OCI-LY1 (cell line): ENCODE results near the gene CHD1.

Experiments used
- H2AFZ ChIP-seq: fragments of 200-600 bp; sonication (generic), shearing (Covaris generic); 2 replicates; pipeline ENCODE4 v1.6.0; 2014; ENCODE audit warnings: antibody characterized with exemption, mild to moderate bottlenecking, low read length
- H3F3A ChIP-seq: fragments of 200-600 bp; sonication (generic), shearing (Covaris generic); 2 replicates; pipeline ENCODE4 v1.6.0; 2014; ENCODE audit warnings: mild to moderate bottlenecking, antibody characterized with exemption, low read length, moderate library complexity; ENCODE audit not compliant: insufficient read depth
- H3K27ac ChIP-seq: fragments of 200-600 bp; sonication (generic); 2 replicates; pipeline ENCODE4 v1.5.1; 2014; ENCODE audit warnings: low read length, mixed run types, mild to moderate bottlenecking, low read depth; ENCODE audit not compliant: poor library complexity, severe bottlenecking
- H3K27me3 ChIP-seq: fragments of 200-600 bp; sonication (generic); 2 replicates; pipeline ENCODE4 v1.6.0; 2014; ENCODE audit warnings: antibody characterized with exemption, mild to moderate bottlenecking, low read length, moderate library complexity; ENCODE audit not compliant: insufficient read depth
- H3K36me3 ChIP-seq: fragments of 200-600 bp; sonication (generic); 2 replicates; pipeline ENCODE4 v1.6.1; 2014; ENCODE audit warnings: mild to moderate bottlenecking, antibody characterized with exemption, low read length, moderate library complexity, mixed read lengths; ENCODE audit not compliant: insufficient read depth
- H3K4me1 ChIP-seq: fragments of 200-600 bp; sonication (generic); 2 replicates; pipeline ENCODE4 v1.5.1; 2014; ENCODE audit warnings: mild to moderate bottlenecking, low read length, moderate library complexity; ENCODE audit not compliant: insufficient read depth, severe bottlenecking
- H3K4me2 ChIP-seq: fragments of 200-600 bp; sonication (generic), shearing (Covaris generic); 2 replicates; pipeline ENCODE4 v1.6.1; 2014; ENCODE audit warnings: low read length
- H3K4me3 ChIP-seq: fragments of 200-600 bp; sonication (generic); 2 replicates; pipeline ENCODE4 v1.5.1; 2014; ENCODE audit warnings: low read length, low read depth, mild to moderate bottlenecking, mixed read lengths; ENCODE audit not compliant: poor library complexity, severe bottlenecking
- H3K79me2 ChIP-seq: fragments of 200-600 bp; shearing (Covaris generic); 2 replicates; pipeline ENCODE4 v1.6.1; 2016; ENCODE audit warnings: mixed run types, low read length, mixed read lengths; ENCODE audit not compliant: insufficient read depth
- H3K9ac ChIP-seq: fragments of 200-600 bp; sonication (generic), shearing (Covaris generic); 2 replicates; pipeline ENCODE4 v1.6.1; 2014; ENCODE audit warnings: mild to moderate bottlenecking, low read length, mixed read lengths
- H3K9me2 ChIP-seq: fragments of 200-600 bp; sonication (generic), shearing (Covaris generic); 2 replicates; pipeline ENCODE4 v1.6.1; 2014; ENCODE audit warnings: low read depth, mild to moderate bottlenecking, low read length, mixed read lengths
- H3K9me3 ChIP-seq: fragments of 200-600 bp; shearing (Covaris generic); 2 replicates; pipeline ENCODE4 v1.6.1; 2014; ENCODE audit warnings: low read length, mixed read lengths
- H4K20me1 ChIP-seq: fragments of 200-600 bp; sonication (generic), shearing (Covaris generic); 2 replicates; pipeline ENCODE4 v1.6.0; 2016; ENCODE audit warnings: mild to moderate bottlenecking, low read length; ENCODE audit not compliant: insufficient read depth
- CTCF ChIP-seq: fragments of 200-600 bp; sonication (generic), shearing (Covaris generic); IDR thresholded peaks from 2 replicates; pipeline ENCODE4 v1.5.1; 2017; ENCODE audit warnings: mild to moderate bottlenecking, antibody characterized with exemption, low read length, moderate library complexity, mixed read lengths
- EZH2 ChIP-seq: fragments of 200-600 bp; sonication (generic), shearing (Covaris generic); IDR thresholded peaks from 2 replicates; pipeline ENCODE4 v1.8.0; 2017; ENCODE audit warnings: borderline replicate concordance, mixed run types, mild to moderate bottlenecking, antibody characterized with exemption, low read length, moderate library complexity, mixed read lengths

The CHD1 gene

GRCh38 chr5:98807806-98808205, 121.0 kb downstream of the CHD1 start:
- Histone ChIP-seq H3K9me3 (0 out of 2 replicates have a peak, but pooled peaks cover 4% of the 10 kb centered on the region), H3K9me2 (no peaks in the 10 kb centered on the region), H2AFZ (no peak overlapping the region), H3K79me2 (no peaks in the 10 kb centered on the region), H3F3A (no peaks in the 10 kb centered on the region), H3K9ac (no peak overlapping the region), H4K20me1 (no peaks in the 10 kb centered on the region), H3K27ac (no peak overlapping the region), H3K27me3 (no peaks in the 10 kb centered on the region), H3K4me3 (no peak overlapping the region), H3K36me3 (no peaks in the 10 kb centered on the region), H3K4me2 (no peak overlapping the region), H3K4me1 (no peaks in the 10 kb centered on the region)
- no peak for TF ChIP-seq EZH2
- TF ChIP-seq CTCF, result no peak

- Histone ChIP-seq H3K36me3 (no peaks in the 10 kb centered on the region), H3K27ac (no peak overlapping the region), H3K4me1 (no peaks in the 10 kb centered on the region), H3K4me2 (no peak overlapping the region), H3K79me2 (no peaks in the 10 kb centered on the region), H3F3A (no peaks in the 10 kb centered on the region), H2AFZ (no peak overlapping the region), H3K4me3 (no peak overlapping the region), H4K20me1 (no peaks in the 10 kb centered on the region), H3K9me2 (no peaks in the 10 kb centered on the region), H3K9ac (no peak overlapping the region), H3K27me3 (no peaks in the 10 kb centered on the region), H3K9me3 (0 out of 2 replicates have a peak, but pooled peaks cover 4% of the 10 kb centered on the region)
- TF ChIP-seq CTCF (no peak), EZH2 (no peak)
Measured at GRCh38 chr5:98805070-98805469, 123.7 kb downstream of the CHD1 start.

GRCh38 chr5:98804066-98804465, 124.7 kb downstream of the CHD1 start:
- Histone ChIP-seq H3K79me2 (no peaks in the 10 kb centered on the region), H3K9me2 (no peaks in the 10 kb centered on the region), H3K4me2 (no peak overlapping the region), H4K20me1 (no peaks in the 10 kb centered on the region), H3K27ac (no peak overlapping the region), H3K4me1 (no peaks in the 10 kb centered on the region), H3K4me3 (no peak overlapping the region), H3K36me3 (no peaks in the 10 kb centered on the region), H3K9ac (no peak overlapping the region), H3K27me3 (no peaks in the 10 kb centered on the region), H3F3A (no peaks in the 10 kb centered on the region), H3K9me3 (0 out of 2 replicates have a peak, but pooled peaks cover 4% of the 10 kb centered on the region), H2AFZ (no peak overlapping the region)
- TF ChIP-seq EZH2 (no peak), CTCF (no peak)
